Heart left ventricle (tissue), 13 donors: Measurements from ENCODE around the gene KLF9.
A peak's percentile ranks its signal among the peaks of the same experiment; 100 is the strongest.

ENCODE experiments used
- POLR2A ChIP-seq, 2 donors: fragments of 450-650 bp; IDR thresholded peaks; one replicate each; pipeline ENCODE4 v1.6.1; 2017; ENCODE audit warnings: antibody characterized with exemption in 2 of 2, mild to moderate bottlenecking in 2 of 2, moderate library complexity in 2 of 2
- TF ChIP-seq, protein P1 (sequence below), 12 donors: fragments of 200-600 bp; sonication (generic) in 4 of 12; IDR thresholded peaks; one replicate each; pipeline versions ENCODE4 v1.5.0 to v1.8.0; 2018 to 2022; ENCODE audit warnings: antibody characterized with exemption in 12 of 12, mild to moderate bottlenecking in 5 of 12
- donor health status: ischemic (EF 13 %, LVEDD 7.1; RV severe dilation, severe dysfunction).
- donor health status: DM: no; HTN: yes; CAD: no.
- donor health status: DM: no; HTN: no; CAD: no.
- donor health status: ischemic (EF 25% LVEDD 6.9; RV normal size, moderate dysfunction).
- donor health status: ischemic (EF 25% LVEDD 5.7; RV mildly dilated, moderate dysfunction).
- donor health status: ischemic (EF 35%, LVEDD 5.7; RV mildly dilated, moderate dysfunction).
- donor health status: nonischemic (EF 11% LVEDD 7.7; RV severe dilation, severe dysfunction).
- donor health status: DM: yes; HTN: yes; CAD: no.
- donor health status: PGD.
- donor health status: ischemic (EF 29% LVEDD 5.4; RV normal size, mild dysfunction).
- donor health status: nonischemic (EF 23%, LVEDD 6.1; RV moderate dilation, normal function).

- TF ChIP-seq, protein P1, sequence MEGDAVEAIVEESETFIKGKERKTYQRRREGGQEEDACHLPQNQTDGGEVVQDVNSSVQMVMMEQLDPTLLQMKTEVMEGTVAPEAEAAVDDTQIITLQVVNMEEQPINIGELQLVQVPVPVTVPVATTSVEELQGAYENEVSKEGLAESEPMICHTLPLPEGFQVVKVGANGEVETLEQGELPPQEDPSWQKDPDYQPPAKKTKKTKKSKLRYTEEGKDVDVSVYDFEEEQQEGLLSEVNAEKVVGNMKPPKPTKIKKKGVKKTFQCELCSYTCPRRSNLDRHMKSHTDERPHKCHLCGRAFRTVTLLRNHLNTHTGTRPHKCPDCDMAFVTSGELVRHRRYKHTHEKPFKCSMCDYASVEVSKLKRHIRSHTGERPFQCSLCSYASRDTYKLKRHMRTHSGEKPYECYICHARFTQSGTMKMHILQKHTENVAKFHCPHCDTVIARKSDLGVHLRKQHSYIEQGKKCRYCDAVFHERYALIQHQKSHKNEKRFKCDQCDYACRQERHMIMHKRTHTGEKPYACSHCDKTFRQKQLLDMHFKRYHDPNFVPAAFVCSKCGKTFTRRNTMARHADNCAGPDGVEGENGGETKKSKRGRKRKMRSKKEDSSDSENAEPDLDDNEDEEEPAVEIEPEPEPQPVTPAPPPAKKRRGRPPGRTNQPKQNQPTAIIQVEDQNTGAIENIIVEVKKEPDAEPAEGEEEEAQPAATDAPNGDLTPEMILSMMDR (IDR thresholded peaks at IDR 0.05): peak; percentile 46 to 88 (median 78)
- TF ChIP-seq POLR2A (IDR thresholded peaks at IDR 0.05): no peak
Observed at GRCh38 chr9:70352802-70353201, 61.7 kb downstream of the KLF9 start.
